OCI-LY1 (cell line): ENCODE data around the gene CD46.
"Not testable (repeated sequence)": the region's sequence is repeated elsewhere in the genome, so short reads cannot be mapped to it uniquely, and the experiment has no call there.

Source experiments
- H2AFZ ChIP-seq: fragments of 200-600 bp; sonication (generic), shearing (Covaris generic); 2 replicates; pipeline ENCODE4 v1.6.0; 2014; ENCODE audit warnings: antibody characterized with exemption, mild to moderate bottlenecking, low read length
- H3F3A ChIP-seq: fragments of 200-600 bp; sonication (generic), shearing (Covaris generic); 2 replicates; pipeline ENCODE4 v1.6.0; 2014; ENCODE audit warnings: mild to moderate bottlenecking, antibody characterized with exemption, low read length, moderate library complexity; ENCODE audit not compliant: insufficient read depth
- H3K27ac ChIP-seq: fragments of 200-600 bp; sonication (generic); 2 replicates; pipeline ENCODE4 v1.5.1; 2014; ENCODE audit warnings: low read length, mixed run types, mild to moderate bottlenecking, low read depth; ENCODE audit not compliant: poor library complexity, severe bottlenecking
- H3K27me3 ChIP-seq: fragments of 200-600 bp; sonication (generic); 2 replicates; pipeline ENCODE4 v1.6.0; 2014; ENCODE audit warnings: antibody characterized with exemption, mild to moderate bottlenecking, low read length, moderate library complexity; ENCODE audit not compliant: insufficient read depth
- H3K36me3 ChIP-seq: fragments of 200-600 bp; sonication (generic); 2 replicates; pipeline ENCODE4 v1.6.1; 2014; ENCODE audit warnings: mild to moderate bottlenecking, antibody characterized with exemption, low read length, moderate library complexity, mixed read lengths; ENCODE audit not compliant: insufficient read depth
- H3K4me1 ChIP-seq: fragments of 200-600 bp; sonication (generic); 2 replicates; pipeline ENCODE4 v1.5.1; 2014; ENCODE audit warnings: mild to moderate bottlenecking, low read length, moderate library complexity; ENCODE audit not compliant: insufficient read depth, severe bottlenecking
- H3K4me2 ChIP-seq: fragments of 200-600 bp; sonication (generic), shearing (Covaris generic); 2 replicates; pipeline ENCODE4 v1.6.1; 2014; ENCODE audit warnings: low read length
- H3K4me3 ChIP-seq: fragments of 200-600 bp; sonication (generic); 2 replicates; pipeline ENCODE4 v1.5.1; 2014; ENCODE audit warnings: low read length, low read depth, mild to moderate bottlenecking, mixed read lengths; ENCODE audit not compliant: poor library complexity, severe bottlenecking
- H3K79me2 ChIP-seq: fragments of 200-600 bp; shearing (Covaris generic); 2 replicates; pipeline ENCODE4 v1.6.1; 2016; ENCODE audit warnings: mixed run types, low read length, mixed read lengths; ENCODE audit not compliant: insufficient read depth
- H3K9ac ChIP-seq: fragments of 200-600 bp; sonication (generic), shearing (Covaris generic); 2 replicates; pipeline ENCODE4 v1.6.1; 2014; ENCODE audit warnings: mild to moderate bottlenecking, low read length, mixed read lengths
- H3K9me2 ChIP-seq: fragments of 200-600 bp; sonication (generic), shearing (Covaris generic); 2 replicates; pipeline ENCODE4 v1.6.1; 2014; ENCODE audit warnings: low read depth, mild to moderate bottlenecking, low read length, mixed read lengths
- H3K9me3 ChIP-seq: fragments of 200-600 bp; shearing (Covaris generic); 2 replicates; pipeline ENCODE4 v1.6.1; 2014; ENCODE audit warnings: low read length, mixed read lengths
- H4K20me1 ChIP-seq: fragments of 200-600 bp; sonication (generic), shearing (Covaris generic); 2 replicates; pipeline ENCODE4 v1.6.0; 2016; ENCODE audit warnings: mild to moderate bottlenecking, low read length; ENCODE audit not compliant: insufficient read depth
- CTCF ChIP-seq: fragments of 200-600 bp; sonication (generic), shearing (Covaris generic); IDR thresholded peaks from 2 replicates; pipeline ENCODE4 v1.5.1; 2017; ENCODE audit warnings: mild to moderate bottlenecking, antibody characterized with exemption, low read length, moderate library complexity, mixed read lengths
- EZH2 ChIP-seq: fragments of 200-600 bp; sonication (generic), shearing (Covaris generic); IDR thresholded peaks from 2 replicates; pipeline ENCODE4 v1.8.0; 2017; ENCODE audit warnings: borderline replicate concordance, mixed run types, mild to moderate bottlenecking, antibody characterized with exemption, low read length, moderate library complexity, mixed read lengths

The CD46 gene

GRCh38 chr1:207737503-207738157 is 14.2 kb upstream of the CD46 start:
- H2AFZ ChIP-seq, H3F3A ChIP-seq, H3K4me2 ChIP-seq, H3K9ac ChIP-seq, H3K27me3 ChIP-seq, H3K27ac ChIP-seq, H3K9me3 ChIP-seq, H4K20me1 ChIP-seq, H3K4me1 ChIP-seq, H3K79me2 ChIP-seq, H3K4me3 ChIP-seq, H3K36me3 ChIP-seq, H3K9me2 ChIP-seq: not testable (repeated sequence)

GRCh38 chr1:207738158-207738659 is 13.6 kb upstream of the CD46 start:
- H3K27ac ChIP-seq, H3K27me3 ChIP-seq, H3K9me2 ChIP-seq, H3K9ac ChIP-seq, H4K20me1 ChIP-seq, H3F3A ChIP-seq, H3K9me3 ChIP-seq, H3K4me1 ChIP-seq, H3K79me2 ChIP-seq, H3K36me3 ChIP-seq, H2AFZ ChIP-seq, H3K4me3 ChIP-seq, H3K4me2 ChIP-seq: not testable (repeated sequence)

GRCh38 chr1:207740207-207740606 is 11.6 kb upstream of the CD46 start:
- Histone ChIP-seq H4K20me1 (no peaks in the 10 kb centered on the region), H3K4me1 (no peaks in the 10 kb centered on the region), H3K27me3 (no peaks in the 10 kb centered on the region), H2AFZ (no peak overlapping the region), H3K4me2 (no peak overlapping the region), H3K9ac (no peak overlapping the region), H3K9me3 (no peaks in the 10 kb centered on the region), H3K36me3 (no peaks in the 10 kb centered on the region), H3K4me3 (no peak overlapping the region), H3K27ac (no peak overlapping the region), H3F3A (no peaks in the 10 kb centered on the region), H3K9me2 (no peaks in the 10 kb centered on the region), H3K79me2 (no peaks in the 10 kb centered on the region)
- TF ChIP-seq CTCF (no peak), EZH2 (no peak)

- Histone ChIP-seq H3K9ac (no peak overlapping the region), H3K27ac (no peak overlapping the region), H3F3A (no peaks in the 10 kb centered on the region), H3K27me3 (no peaks in the 10 kb centered on the region), H4K20me1 (no peaks in the 10 kb centered on the region), H3K9me2 (no peaks in the 10 kb centered on the region), H3K36me3 (no peaks in the 10 kb centered on the region), H3K4me3 (no peak overlapping the region), H3K9me3 (no peaks in the 10 kb centered on the region), H3K79me2 (no peaks in the 10 kb centered on the region), H3K4me2 (no peak overlapping the region), H3K4me1 (no peaks in the 10 kb centered on the region), H2AFZ (no peak overlapping the region)
- no peak for TF ChIP-seq EZH2
- TF ChIP-seq CTCF, result no peak
Observed at GRCh38 chr1:207742850-207743555, 8.9 kb upstream of the CD46 start.
